GM18909 (cell line): ENCODE results near the gene HOXC10.

ENCODE experiments used
- ATAC-seq: cut with Tn5 transposase; IDR thresholded peaks from one replicate; pipeline ENCODE4 v1.9.1; 2021; ENCODE audit warnings: mild to moderate bottlenecking; ENCODE audit not compliant: unreplicated experiment, poor library complexity

HOXC10 gene

DNA sequence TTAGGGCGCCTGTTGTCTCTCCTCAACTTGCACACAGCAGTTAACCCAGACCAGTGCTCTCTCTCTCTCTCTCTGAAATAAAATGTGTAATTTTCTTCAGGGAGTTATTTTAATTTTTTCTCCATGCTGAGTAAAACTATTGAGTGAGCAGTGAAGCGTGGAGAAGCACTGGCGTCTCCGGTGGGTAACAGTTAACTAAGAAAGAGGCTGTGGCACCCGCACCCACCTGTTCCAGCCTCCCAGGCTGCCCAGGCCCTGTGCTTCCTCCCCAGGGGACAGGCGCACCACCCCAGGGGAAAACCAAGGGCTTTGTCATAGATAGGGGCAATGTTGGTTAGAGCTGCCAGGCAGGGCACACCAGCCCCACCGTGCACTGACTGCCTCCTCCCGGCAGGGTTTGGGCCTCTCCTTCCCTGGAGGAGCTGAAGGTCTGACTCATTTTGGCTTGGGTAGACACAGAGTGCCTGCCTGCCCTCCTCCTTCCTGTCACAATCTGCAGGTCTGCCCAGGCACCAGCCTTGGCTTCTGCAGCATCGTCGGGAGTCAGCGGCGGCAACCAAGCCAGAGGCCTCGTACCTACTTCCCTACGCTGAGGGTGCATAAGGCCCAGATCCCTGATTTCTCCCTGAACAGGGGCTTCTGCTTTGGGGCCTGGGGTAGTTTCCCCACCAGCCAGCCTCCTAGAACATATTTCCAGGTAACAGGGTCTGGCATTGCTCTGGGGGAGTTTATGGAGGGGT, 51.8 kb downstream of the HOXC10 start:
- ATAC-seq: peak; percentile 48

DNA sequence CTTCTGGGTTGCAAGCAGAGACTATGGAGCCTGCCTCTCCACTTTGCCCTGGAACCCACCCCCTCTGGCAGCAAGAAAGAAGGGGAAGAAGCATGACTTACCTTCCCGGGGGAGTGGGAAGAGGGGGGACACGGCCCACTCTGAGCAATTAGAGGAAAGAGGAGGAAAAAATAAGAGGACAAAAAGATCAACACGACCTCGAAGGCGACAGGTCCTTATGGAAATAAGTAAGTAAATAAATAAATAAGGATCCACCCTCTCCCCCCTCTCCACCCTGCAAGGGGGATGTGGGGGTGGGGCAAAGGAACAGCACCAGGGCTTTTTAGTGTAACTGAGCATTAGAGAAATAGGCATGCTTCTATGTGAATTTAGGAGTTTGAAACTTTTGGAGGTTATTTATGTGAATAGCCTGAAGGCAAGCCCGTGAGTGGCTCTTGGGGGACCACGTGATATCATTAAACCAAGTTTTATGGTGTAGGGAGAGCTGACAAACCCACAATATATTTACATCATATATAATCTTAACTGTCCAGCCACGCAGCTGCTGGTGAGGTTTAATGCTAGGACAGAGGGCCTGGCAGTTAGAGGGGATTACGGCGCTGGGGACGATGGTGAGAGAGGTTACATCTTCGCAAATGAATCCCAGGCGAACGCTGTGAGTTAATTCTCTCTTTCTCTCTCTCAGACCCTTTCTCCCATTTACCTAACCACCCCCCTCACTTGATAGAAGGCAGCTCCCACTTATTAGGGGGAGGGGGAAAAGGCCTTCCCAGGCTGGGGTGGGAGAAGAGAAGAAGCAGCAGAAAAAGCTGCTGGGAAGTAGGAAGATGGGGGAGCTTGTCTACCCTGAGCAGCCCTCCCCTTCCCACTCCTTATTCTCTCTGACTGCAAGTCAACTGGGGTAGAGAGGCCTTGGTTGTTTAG, 52.7 kb downstream of the HOXC10 start:
- ATAC-seq: no peak

DNA sequence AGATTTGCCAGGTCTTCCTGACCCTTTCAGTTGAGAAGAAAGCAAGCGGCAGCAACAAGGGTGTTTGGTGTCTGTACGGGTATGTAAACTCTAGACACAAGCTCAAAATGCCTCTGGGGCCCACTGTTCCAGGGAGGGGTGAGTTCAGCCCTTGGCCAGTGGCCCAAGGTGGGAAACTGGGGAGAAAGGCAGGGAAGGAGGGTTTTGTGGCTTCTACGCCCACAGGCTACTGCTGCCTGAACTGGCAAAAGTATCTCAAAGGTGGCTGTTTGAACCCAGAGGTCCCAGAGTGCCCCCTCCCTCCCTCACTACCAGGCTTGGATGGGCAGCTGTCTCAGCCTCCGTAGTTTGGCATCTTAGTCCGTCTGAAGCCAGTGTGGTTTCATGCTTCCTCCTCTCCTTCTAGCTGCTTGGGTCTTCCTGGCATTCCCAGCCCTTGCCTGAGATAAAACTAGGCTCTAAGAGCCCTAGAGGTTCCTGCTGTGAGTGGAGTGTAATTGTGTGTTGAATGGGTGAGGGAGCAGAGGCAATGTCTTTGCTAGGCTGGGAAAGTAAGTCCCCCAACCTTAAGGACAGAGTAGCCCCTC, 53.4 kb downstream of the HOXC10 start:
- ATAC-seq: no peak

DNA sequence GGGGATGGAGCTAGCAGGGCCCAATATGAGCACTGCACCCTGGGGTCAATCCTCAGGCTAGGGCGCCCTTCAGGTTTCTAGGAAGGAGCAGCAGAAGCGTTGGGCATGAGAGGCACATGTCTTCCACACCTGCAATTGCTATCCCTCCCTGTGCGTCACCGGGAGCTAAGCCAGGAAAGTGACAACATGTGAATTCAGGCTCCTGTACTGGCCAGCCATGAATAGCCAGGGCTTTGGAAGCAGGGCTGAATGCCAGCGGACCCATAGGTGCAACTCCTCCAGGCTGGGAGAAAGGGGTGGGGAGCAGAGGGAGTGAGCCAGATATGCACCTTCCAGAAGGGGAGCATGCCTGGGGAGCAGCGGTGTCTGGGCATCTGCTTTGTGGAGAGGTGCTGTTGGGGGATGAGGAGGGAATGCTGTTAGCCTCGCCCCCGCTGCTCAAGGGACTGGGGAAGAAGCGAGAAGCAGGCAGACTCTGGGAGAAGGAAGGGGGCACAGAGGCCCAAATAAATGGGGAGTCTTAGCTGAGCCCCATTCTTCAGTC, 54.0 kb downstream of the HOXC10 start:
- no peak for ATAC-seq

DNA sequence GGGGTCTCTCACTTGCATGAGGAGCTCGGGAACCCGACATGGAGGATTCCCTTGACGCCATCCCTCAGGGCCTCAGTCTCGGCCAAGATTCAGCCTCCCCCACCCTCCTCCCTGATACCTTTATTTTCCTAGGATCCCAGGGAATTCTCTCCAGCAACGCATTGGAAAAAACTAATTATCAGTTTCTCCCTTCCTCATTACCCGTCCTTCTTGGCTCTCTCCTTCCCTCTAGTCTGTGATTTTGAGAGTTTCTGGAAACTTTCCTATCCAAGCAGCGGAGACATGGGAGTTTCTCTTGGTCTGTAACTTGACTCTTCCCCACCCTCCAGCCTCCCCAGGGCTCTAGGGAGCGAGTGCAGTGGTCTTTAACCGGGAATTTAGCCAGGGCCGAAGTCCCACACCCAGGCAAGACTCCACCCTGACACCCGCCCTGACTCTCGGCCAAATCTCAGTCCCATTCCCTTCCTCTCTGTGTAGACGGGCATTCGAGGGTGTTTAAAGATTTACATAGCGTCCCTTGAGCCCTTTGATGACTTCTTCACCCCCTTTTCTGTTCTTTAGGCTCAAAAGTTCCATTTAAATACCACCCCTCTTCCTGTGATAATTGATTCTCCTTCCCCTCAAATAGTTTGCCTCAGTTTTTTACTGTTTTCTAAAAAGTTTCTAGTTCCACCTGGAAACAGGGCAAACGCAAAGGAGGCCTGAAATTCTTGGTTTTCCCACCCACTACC, 54.6 kb downstream of the HOXC10 start:
- ATAC-seq: no peak
